ENCODE results near the gene SERPINA1. TPM values are rescaled to one million over a fixed set of nuclear protein-coding genes. Genes with fewer than 3 reads are reported as not detected.

Gene SERPINA1
- total and polyA plus RNA-seq, 2 of the 13 experiments (the other 11 are each of a cell fraction or from before 2014, with no cell fraction given) = 3,266 to 11,015 TPM

GRCh38 chr14:94397289-94398181 lies 9.1 kb upstream of the SERPINA1 start:
- Histone ChIP-seq H2AFZ (ENCODE audit: low read length) (no peak overlapping the region), H4K20me1 (ENCODE audit: insufficient read depth, low read length) (no peaks in the 10 kb centered on the region), H3K79me2 (ENCODE audit: insufficient read depth, low read length) (peaks cover 3% of the 10 kb centered on the region), H3K4me1 (ENCODE audit: insufficient read depth, low read length) (peaks cover 100% of the 10 kb centered on the region), H3K36me3 (replicated peaks in 1 of 2; ENCODE audit: control insufficient read depth in 1 of 2, insufficient read depth in 2 of 2, low read length in 2 of 2) (no peaks in the 10 kb centered on the region), H3K9me3 (ENCODE audit: low read length) (no peaks in the 10 kb centered on the region), H3K4me2 (ENCODE audit: low read depth, low read length) (no peak overlapping the region), H3K9ac (ENCODE audit: insufficient read depth, low read depth, low read length) (no peak overlapping the region), H3K27ac (ENCODE audit: extremely low read length, insufficient read depth, low read length) (peak overlapping the region; percentile 87), H3K27me3 (ENCODE audit: control insufficient read depth in 1 of 2, insufficient read depth in 2 of 2, low read length in 2 of 2) (no peaks in the 10 kb centered on the region), H3K4me3 (replicated peaks in 1 of 3; ENCODE audit: insufficient read depth in 1 of 3, low read depth in 2 of 3, low read length in 3 of 3) (no peak overlapping the region)
- no TSS peak for BruUV-seq (replicated peaks)
- no peak for FAIRE-seq
- ChIA-PET POLR2A (interaction anchor here (1.7 to 8.9 kb wide), 2 partner anchors 10 to 21 kb away, joined by 6 to 180 read pairs; partner anchors contain the start of gene SERPINA1), CTCF (ENCODE audit: low intra/inter-chr PET ratio, low total read pairs) (no interaction called here)
- 95% methylated on average over 9 of the region's 9 CpGs for WGBS (ENCODE audit: low lambda C conversion rate)
- ATAC-seq = no peak
- intact Hi-C loops (cut with micrococcal nuclease; ENCODE audit: unreplicated experiment) = no loop called here
- no peak for DNase-seq (ENCODE audit: low spot score)
- in situ Hi-C loops (cut with HindIII; ENCODE audit: extremely low pct_ligation_motif_present, low pct_unique_long_range_greater_than_20kb) = no loop called here
- TF ChIP-seq TBL1XR1 (IDR thresholded peaks at IDR 0.05; ENCODE audit: borderline replicate concordance, low read length, partially characterized antibody) (no peak), ZNF776 (CRISPR knock-in tag; IDR thresholded peaks at IDR 0.05) (no peak), PRDM15 (CRISPR knock-in tag; IDR thresholded peaks at IDR 0.05) (no peak), ZSCAN21 (CRISPR knock-in tag; IDR thresholded peaks at IDR 0.05; ENCODE audit: borderline replicate concordance) (no peak), ZNF230 (CRISPR knock-in tag; IDR thresholded peaks at IDR 0.05) (no peak), GMEB2 (CRISPR knock-in tag; IDR thresholded peaks at IDR 0.05; ENCODE audit: low read depth) (no peak), PAXIP1 (CRISPR knock-in tag; conservative IDR thresholded peaks at IDR 0.05) (no peak), ZFP36L1 (CRISPR knock-in tag; IDR thresholded peaks at IDR 0.05) (no peak), ZNF296 (CRISPR knock-in tag; conservative IDR thresholded peaks at IDR 0.05) (no peak), FOXC1 (CRISPR knock-in tag; IDR thresholded peaks at IDR 0.05; ENCODE audit: borderline replicate concordance) (no peak)
